ENCODE measurements around the gene BPIFB3.

Gene BPIFB3, protein sequence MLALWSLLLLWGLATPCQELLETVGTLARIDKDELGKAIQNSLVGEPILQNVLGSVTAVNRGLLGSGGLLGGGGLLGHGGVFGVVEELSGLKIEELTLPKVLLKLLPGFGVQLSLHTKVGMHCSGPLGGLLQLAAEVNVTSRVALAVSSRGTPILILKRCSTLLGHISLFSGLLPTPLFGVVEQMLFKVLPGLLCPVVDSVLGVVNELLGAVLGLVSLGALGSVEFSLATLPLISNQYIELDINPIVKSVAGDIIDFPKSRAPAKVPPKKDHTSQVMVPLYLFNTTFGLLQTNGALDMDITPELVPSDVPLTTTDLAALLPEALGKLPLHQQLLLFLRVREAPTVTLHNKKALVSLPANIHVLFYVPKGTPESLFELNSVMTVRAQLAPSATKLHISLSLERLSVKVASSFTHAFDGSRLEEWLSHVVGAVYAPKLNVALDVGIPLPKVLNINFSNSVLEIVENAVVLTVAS

DNA sequence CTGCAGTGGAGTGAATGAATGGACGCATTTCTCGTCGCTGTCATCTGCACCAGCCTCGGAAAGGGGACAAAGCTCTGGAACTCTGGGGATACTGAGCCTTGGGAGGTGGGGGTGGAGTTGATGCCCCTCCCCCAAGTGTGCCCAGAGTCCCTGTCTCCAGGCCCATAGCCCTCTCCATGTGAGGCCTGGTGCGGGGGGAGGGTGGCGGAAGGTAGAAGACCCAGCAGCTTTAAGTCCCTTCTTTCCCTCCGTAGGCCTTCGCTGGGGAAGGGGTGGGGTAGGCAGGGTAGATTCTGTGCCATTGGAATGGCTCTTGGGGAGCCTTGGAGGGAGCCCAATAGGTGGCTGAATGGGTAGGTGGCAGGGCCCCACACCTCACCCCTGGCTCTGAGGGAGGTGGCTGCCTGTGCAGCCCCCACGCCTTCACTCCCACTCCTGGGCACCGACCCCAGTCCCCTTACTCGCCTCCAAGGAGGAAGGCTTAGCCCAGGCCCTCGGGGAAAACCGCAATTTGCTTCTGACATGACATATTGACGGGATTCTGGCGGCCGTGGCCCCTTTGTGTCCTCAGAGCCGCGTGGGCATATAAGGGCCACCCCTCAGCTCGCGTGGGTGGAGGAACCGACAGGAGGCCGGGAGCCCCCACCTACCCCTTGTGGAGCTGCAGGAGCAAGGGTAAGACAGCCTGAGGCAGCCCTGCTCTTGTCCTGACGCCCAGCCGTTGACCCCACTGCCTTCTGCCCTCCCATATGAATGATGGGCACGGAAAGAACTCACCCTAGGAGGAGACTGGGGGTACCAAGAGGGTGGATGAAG lies at the start of gene BPIFB3:
Gene BPIFB3 (plus strand): TSS at position 613 of the 816 bp plus-strand sequence. CDS start 1,533 bp downstream, outside the sequence.
- no peak for DNase-seq

- no peak for DNase-seq
Measured at GRCh38 chr20:33004141-33004751, 49.5 kb upstream of the BPIFB3 start, which contains the start of gene SUN5. Gene SUN5 (minus strand): TSS chr20:33004433. CDS start chr20:33004340, 93 bp downstream.

- peak; percentile 51 for DNase-seq
Measured at GRCh38 chr20:33005132-33005566, 48.6 kb upstream of the BPIFB3 start.

GRCh38 chr20:33005908-33006775 lies 47.6 kb upstream of the BPIFB3 start:
- no peak for DNase-seq

GRCh38 chr20:33006776-33007375 lies 46.8 kb upstream of the BPIFB3 start:
- DNase-seq, result no peak

- no peak for DNase-seq
Measured at GRCh38 chr20:33007376-33008335, 46.0 kb upstream of the BPIFB3 start, which contains the start of gene BPIFB2. Gene BPIFB2 (plus strand): TSS chr20:33007704. CDS start chr20:33008575, 871 bp downstream.

DNA sequence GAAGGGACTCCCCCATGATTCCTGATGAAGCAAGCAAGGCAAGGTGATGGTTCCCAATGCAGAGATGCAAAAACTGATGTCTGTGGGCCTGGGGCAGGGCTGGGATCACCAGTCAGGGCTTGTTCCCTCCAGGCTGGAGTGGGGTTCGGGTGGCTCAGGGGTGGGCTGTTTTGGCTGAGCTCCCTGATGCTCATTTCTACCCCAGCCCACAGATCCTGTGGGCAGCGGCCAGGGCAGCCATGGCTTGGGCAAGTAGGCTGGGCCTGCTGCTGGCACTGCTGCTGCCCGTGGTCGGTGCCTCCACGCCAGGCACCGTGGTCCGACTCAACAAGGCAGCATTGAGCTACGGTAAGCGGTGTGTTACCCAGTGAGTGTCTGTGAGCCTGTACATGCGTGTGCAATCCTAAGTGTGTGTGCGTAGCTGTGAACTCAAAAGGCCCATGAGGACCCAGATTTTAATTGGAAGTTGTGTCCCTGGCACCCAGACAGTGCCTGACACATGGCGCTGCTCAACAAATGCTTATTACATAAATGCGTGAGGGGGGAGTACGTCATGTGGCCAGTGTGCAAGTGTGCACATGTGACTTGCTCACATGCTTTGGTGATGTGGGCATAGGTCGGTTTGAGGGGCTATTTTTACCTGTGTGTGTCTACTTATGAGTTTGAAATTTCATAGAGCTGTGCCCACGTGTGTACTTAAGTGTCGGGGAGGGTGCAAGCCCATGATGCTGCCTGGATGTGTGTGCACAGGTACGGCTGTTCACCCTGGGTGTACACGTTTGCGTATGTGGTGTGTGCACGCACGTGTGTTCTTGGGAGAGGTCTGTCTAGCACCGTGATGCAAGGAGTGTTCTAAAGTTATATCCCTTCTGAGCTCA lies 45.1 kb upstream of the BPIFB3 start:
- no peak for DNase-seq

- DNase-seq, result no peak
Measured at GRCh38 chr20:33009214-33010132, 44.2 kb upstream of the BPIFB3 start.

DNA sequence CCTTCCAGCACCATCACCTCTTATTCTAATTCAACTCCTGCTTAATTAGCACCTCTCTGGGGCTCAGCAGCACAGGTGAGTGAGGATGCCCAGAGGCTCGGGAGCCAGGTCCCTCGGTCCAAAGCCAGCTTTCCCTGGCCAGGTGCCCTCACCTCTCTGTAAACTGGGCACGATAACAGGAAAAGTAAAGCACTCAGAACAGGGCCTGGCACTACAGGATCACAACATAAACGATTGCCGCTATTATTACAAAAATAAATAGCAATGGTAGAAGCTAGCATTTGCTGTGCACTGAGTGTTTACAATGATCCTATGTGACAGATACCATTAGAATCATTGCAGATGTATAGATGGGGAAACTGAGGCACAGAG lies 43.6 kb upstream of the BPIFB3 start:
- no peak for DNase-seq

- DNase-seq, result no peak
Measured at GRCh38 chr20:33010674-33011449, 42.8 kb upstream of the BPIFB3 start.

DNA sequence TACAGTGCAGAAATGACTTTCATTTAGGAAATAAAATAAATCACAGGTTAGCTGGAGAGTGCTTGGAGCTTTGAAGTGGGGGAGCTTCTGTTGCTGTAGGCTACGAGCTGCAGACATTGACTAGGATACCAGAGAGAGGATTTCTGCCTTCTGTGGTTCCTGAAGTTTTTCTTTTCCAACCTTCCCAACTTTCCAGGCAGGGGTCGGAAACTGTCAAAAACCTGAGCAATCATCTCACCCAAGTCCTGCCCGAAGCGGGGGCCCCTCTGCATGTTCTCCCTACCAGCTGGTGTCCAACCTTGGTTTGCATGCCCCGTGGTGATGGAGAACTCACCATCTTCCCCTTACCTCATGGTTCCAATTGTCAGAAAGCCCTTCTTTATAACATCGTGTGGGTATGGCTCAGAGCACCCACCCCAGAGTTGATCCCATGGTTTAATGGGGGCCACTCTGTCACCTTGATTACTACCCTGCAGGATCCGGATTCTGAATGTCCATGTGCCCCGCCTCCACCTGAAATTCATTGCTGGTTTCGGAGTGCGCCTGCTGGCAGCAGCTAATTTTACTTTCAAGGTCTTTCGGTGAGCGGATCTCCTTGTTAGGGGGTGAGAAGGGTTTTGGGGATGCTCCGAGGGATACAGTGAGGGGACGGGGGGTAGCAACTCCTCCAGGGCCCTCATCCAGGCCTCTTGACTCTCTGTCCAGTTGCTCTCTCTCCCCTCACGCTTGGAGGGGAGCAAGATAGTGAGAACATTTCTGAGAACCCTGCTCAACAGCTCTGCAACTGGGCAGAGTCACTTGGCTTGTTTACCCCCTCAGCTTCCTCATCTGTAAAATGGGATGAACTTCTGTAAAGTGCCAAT lies 41.1 kb upstream of the BPIFB3 start:
- DNase-seq, result no peak

DNA sequence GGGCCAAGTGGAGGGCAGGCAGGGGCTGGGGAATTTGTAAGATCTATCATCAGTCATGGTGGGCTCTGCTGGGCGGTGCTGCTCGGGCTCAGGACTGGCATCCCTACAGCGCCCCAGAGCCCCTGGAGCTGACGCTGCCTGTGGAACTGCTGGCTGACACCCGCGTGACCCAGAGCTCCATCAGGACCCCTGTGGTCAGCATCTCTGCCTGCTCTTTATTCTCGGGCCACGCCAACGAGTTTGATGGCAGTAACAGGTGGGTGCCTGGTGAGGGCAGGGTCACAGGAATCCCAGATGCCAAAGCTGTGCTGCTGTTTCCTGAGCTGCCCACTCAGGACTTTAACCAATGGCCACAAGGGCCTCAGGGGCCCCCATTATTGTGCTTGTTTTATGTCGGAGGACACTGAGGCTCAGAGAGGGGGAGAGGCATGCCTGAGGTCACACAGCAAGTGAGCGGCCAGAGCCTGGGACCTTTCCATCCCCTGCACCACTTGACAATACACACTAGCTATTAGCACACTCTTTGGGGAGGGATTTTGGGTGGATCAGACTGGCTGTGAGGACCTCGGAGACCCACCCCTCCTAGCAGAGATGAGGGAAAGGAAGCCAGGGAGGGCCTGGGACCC lies 39.9 kb upstream of the BPIFB3 start:
- DNase-seq, result no peak

DNA sequence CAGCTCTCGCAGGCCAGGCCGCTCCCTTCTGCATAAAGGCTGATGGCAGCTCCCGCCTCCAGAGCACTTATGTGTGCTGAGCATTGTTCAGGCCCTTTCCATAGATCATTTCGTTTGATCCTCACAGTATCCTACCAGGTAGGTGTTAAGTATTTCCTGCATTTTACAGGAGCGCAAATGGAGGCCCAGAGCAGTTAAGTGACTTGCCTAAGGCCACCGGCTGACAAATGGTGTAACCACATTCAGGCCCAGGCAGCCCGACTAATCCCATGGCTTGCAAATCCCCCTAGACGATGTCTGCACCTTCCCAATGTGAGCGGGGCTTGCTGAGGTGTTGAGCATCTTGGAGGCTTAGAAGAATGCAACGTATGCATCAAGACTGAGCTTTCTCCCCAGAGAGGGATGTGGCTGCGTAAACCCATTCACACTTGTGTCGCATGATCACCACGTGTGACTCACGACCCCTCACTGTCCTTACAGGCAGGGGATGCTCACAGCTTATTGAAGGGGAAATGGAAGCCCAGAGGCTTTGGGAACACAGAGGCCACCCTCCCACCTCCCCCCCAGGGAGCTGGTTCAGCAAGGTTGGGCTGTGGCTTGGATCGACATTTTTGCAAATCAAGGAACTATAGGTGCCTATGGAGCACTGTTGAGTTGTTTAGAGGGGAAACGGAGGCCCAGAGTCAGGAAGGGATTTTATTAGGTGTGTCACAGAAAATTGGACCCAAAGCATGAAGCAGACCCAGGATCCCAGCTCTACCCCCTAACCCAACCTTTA lies 39.2 kb upstream of the BPIFB3 start:
- no peak for DNase-seq

GRCh38 chr20:33015114-33015484 lies 38.6 kb upstream of the BPIFB3 start:
- DNase-seq, result no peak

Data from CD4-positive, alpha-beta T cell treated with Interleukin-21 for 1 hour (primary cell).